NT2/D1 (cell line): ENCODE data around the gene ACOX3.
"Not testable (repeated sequence)": the region's sequence is repeated elsewhere in the genome, so short reads cannot be mapped to it uniquely, and the experiment has no call there.

Experiments
- DNase-seq: peaks from one replicate; pipeline ENCODE4 v3.0.0-alpha.2; 2011; ENCODE audit warnings: low read depth, low spot score
- H3K27me3 ChIP-seq: 2 replicates; pipeline ENCODE4 v1.6.0; 2011; ENCODE audit warnings: mild to moderate bottlenecking; ENCODE audit not compliant: insufficient read length, insufficient read depth
- H3K36me3 ChIP-seq: 2 replicates; pipeline ENCODE4 v1.6.1; 2011; ENCODE audit warnings: mild to moderate bottlenecking, low read length, mixed read lengths; ENCODE audit not compliant: insufficient read depth, insufficient read length
- H3K4me1 ChIP-seq: 2 replicates; pipeline ENCODE4 v1.5.1; 2011; ENCODE audit not compliant: insufficient read depth, insufficient read length
- H3K4me3 ChIP-seq: 2 replicates; pipeline ENCODE4 v1.5.1; 2011; ENCODE audit warnings: low read depth; ENCODE audit not compliant: insufficient read length
- H3K9ac ChIP-seq: 2 replicates; pipeline ENCODE4 v1.6.0; 2011; ENCODE audit warnings: low read depth; ENCODE audit not compliant: insufficient read length
- H3K9me3 ChIP-seq: 2 replicates; pipeline ENCODE4 v1.5.1; 2011; ENCODE audit warnings: mild to moderate bottlenecking, low read length; ENCODE audit not compliant: insufficient read depth
- SUZ12 ChIP-seq: IDR thresholded peaks from 2 replicates; pipeline ENCODE4 v1.6.1; 2011; ENCODE audit not compliant: insufficient read length, insufficient read depth; ENCODE audit errors: extremely low read depth
- YY1 ChIP-seq: IDR thresholded peaks from 2 replicates; pipeline ENCODE4 v1.6.1; 2011; ENCODE audit not compliant: insufficient read length, insufficient read depth
- ZNF274 ChIP-seq: IDR thresholded peaks from 2 replicates; pipeline ENCODE4 v1.6.1; 2011; ENCODE audit warnings: mild to moderate bottlenecking, low read depth, low read length

Gene ACOX3

DNA sequence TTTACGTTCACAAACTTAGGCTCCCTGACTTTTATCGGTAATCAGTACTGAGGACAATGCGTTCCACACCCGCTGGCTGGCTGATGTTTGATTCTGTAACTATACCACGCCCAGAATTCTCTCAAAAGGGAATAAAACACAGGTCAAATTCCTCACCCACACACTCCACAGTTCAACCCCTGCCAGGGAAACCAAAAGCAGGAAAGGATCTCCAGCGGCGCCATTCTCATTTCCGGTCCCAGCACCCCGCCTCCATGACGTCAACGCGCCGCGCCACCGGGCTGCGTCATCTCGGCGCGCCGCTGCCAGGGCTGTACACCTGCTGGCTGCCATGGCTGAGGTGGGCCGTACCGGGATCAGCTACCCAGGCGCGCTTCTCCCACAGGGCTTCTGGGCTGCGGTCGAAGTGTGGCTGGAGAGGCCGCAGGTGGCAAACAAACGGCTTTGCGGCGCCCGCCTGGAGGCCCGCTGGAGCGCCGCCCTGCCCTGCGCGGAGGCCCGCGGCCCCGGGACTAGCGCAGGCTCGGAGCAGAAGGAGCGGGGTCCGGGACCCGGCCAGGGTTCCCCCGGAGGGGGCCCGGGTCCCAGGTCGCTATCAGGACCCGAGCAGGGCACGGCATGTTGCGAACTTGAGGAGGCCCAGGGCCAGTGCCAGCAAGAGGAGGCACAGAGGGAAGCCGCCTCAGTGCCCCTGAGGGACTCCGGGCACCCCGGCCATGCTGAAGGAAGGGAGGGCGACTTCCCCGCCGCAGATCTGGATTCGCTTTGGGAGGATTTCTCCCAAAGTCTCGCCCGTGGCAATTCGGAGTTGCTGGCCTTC lies at the start of gene ACOX3, which contains the start of gene TRMT44:
Gene ACOX3, minus strand, starts transcription at position 232 of the 820 bp plus-strand sequence. CDS start 24,202 bp downstream, outside the sequence.
Gene TRMT44, plus strand, starts transcription at position 286 of the 820 bp plus-strand sequence. Its CDS starts 46 bp downstream, at position 332.
- Histone ChIP-seq H3K27me3 (no peaks in the 10 kb centered on the region), H3K36me3 (peaks cover 28% of the 10 kb centered on the region), H3K4me1 (peaks cover 5% of the 10 kb centered on the region), H3K9ac (peak within 1 kb of the TSS; percentile 93), H3K4me3 (peak within 1 kb of the TSS; percentile 96), H3K9me3 (no peaks in the 10 kb centered on the region)
- peak; percentile 90 for DNase-seq
- TF ChIP-seq YY1 = peak; percentile 71
- no peak for TF ChIP-seq ZNF274

- H3K4me3 ChIP-seq = no peak overlapping the region
- no peak overlapping the region for H3K9ac ChIP-seq
- peaks cover 32% of the 10 kb centered on the region; the same call in 1 of the 2 replicates for H3K9me3 ChIP-seq
- H3K27me3 ChIP-seq = no peaks in the 10 kb centered on the region
- DNase-seq = no peak
- peaks cover 3% of the 10 kb centered on the region for H3K4me1 ChIP-seq
- H3K36me3 ChIP-seq = no peaks in the 10 kb centered on the region
- TF ChIP-seq YY1 (no peak), ZNF274 (no peak), SUZ12 (no peak)
Measured at GRCh38 chr4:8488791-8489369, 48.4 kb upstream of the ACOX3 start.

DNA sequence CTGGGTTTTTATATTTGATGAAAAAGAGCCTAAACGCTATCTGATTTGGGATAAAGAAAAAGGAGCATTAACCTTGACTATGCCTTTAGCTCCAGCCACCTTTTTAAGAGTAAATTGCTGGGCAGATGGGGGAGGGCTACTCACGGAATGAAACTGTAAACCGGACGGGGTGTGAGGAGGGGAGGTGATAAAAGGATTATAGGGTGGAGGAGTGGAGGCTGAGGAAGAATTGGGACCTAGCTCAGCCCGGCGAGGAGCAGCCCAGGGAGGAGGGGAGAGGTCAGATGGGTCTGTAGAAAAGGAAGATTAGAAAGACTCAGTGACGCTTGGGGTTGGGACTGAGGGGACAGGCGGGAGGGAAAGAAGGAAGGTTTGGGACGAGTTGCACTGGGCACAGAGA lies 46.1 kb upstream of the ACOX3 start:
- not testable (repeated sequence) for DNase-seq, H3K9ac ChIP-seq, H3K27me3 ChIP-seq, H3K4me3 ChIP-seq, H3K4me1 ChIP-seq, H3K36me3 ChIP-seq
- H3K9me3 ChIP-seq = peaks cover 32% of the 10 kb centered on the region; the same call in 1 of the 2 replicates

GRCh38 chr4:8480221-8480620 lies 39.7 kb upstream of the ACOX3 start:
- Histone ChIP-seq H3K4me1 (peaks cover 12% of the 10 kb centered on the region), H3K36me3 (peaks cover 43% of the 10 kb centered on the region), H3K27me3 (no peaks in the 10 kb centered on the region), H3K9ac (no peak overlapping the region), H3K9me3 (no peaks in the 10 kb centered on the region), H3K4me3 (no peak overlapping the region)
- DNase-seq = no peak
- no peak for TF ChIP-seq YY1
- no peak for TF ChIP-seq ZNF274
- no peak for TF ChIP-seq SUZ12

DNA sequence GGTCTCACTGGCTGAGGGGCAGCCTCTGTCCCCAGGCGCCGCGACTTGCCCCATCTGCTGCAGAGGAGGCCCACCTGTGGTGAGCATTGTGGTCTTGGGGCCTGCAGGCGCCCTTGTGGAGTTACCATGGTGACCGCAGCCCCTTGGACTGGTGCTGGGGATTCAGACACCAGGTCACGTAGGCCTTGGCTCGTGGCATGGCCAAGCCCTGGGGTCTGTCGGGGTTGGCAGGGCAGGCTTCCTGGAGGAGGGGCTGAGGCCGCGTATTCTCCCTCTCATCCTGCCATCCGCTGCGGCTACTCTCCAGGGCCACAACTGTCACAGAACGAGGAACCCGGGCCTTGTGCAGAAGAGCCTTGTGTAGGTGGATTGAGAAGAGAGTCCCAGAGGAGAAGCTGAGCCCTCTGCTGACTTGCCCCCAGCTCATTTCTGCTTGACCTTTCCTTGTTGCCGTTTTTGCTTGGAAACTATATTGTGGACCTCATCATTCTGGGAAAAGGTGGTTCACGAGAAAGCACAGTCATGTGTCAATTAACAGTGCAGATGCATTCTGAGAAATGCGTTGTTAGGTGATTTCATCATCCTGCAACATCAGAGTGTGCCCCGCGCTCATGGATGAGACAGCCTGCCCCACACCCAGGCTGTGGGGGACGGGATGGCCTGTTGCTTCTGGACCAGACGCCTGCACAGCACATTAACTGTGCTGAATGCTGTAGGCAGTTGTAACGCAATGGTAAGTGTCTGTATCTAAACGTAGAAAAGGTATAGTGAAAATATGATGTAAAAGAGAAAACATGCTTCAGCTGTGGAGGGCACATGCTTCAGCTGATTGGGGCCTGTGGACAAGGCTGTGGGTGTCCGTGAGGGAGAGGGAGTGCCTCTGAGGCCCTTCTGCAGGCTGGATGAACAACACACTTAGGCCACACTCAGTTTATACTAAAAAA lies 38.5 kb upstream of the ACOX3 start:
- DNase-seq = no peak
- H3K9ac ChIP-seq = no peak overlapping the region
- no peak overlapping the region for H3K4me3 ChIP-seq
- H3K4me1 ChIP-seq = peaks cover 12% of the 10 kb centered on the region
- no peaks in the 10 kb centered on the region for H3K27me3 ChIP-seq
- no peaks in the 10 kb centered on the region for H3K9me3 ChIP-seq
- H3K36me3 ChIP-seq = peaks cover 48% of the 10 kb centered on the region
- TF ChIP-seq SUZ12 = no peak
- no peak for TF ChIP-seq YY1
- TF ChIP-seq ZNF274 = no peak

DNA sequence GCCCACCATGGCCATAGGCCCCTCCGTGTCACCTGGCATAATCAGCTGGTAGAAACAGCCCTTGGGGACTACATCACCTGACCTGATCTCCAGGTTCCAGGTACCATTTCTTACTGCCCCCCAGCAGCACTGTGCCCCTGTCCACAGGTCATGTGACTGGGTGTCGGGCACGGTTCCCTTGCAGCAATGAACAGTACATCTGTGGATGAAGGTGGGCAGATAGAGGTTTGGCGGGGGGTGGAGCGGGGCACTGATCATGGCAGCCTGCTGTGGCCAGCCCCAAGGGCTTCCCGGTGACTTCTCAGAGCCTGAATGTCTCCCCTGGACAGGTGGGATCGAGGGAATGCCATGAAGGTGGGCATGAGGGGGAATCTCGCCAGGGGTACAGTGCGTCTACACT lies 37.8 kb upstream of the ACOX3 start:
- H3K9me3 ChIP-seq = no peaks in the 10 kb centered on the region
- no peak for TF ChIP-seq ZNF274
- no peak for TF ChIP-seq SUZ12
- no peak for TF ChIP-seq YY1
- peaks cover 55% of the 10 kb centered on the region for H3K36me3 ChIP-seq
- no peak overlapping the region for H3K4me3 ChIP-seq
- DNase-seq = no peak
- H3K27me3 ChIP-seq = no peaks in the 10 kb centered on the region
- no peak overlapping the region for H3K9ac ChIP-seq
- peaks cover 14% of the 10 kb centered on the region for H3K4me1 ChIP-seq

DNA sequence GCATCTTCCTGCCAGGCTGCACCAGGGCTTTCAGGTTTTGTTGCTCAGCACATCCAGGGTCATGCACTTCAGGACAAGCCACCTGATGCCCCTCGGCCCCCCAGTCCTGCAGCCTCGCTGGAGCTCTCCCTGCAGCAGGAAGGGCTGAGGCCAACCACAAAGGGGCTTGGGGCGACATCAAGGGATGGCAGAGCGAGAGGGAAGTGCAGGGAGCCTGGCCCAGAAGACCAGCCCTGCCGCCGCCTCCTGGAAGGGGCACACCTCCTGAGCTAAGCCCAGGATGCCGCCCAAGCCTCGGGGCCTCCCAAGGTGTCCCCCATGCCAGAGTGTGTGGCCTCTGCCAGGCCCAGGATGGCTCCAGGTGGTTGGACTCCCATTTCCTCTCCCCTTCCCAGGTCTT lies 37.2 kb upstream of the ACOX3 start:
- peaks cover 21% of the 10 kb centered on the region for H3K4me1 ChIP-seq
- H3K9ac ChIP-seq = no peak overlapping the region
- H3K9me3 ChIP-seq = no peaks in the 10 kb centered on the region
- H3K36me3 ChIP-seq = peaks cover 59% of the 10 kb centered on the region
- no peak overlapping the region for H3K4me3 ChIP-seq
- no peak for DNase-seq
- TF ChIP-seq SUZ12 (no peak), ZNF274 (no peak), YY1 (no peak)
- H3K27me3 ChIP-seq = no peaks in the 10 kb centered on the region
